GM19463 (cell line): Measurements from ENCODE around the gene PDE2A.

ENCODE experiments used
- ATAC-seq: cut with Tn5 transposase; IDR thresholded peaks from one replicate; pipeline ENCODE4 v1.9.1; 2021; ENCODE audit warnings: mild to moderate bottlenecking, moderate library complexity; ENCODE audit not compliant: unreplicated experiment

PDE2A gene

DNA sequence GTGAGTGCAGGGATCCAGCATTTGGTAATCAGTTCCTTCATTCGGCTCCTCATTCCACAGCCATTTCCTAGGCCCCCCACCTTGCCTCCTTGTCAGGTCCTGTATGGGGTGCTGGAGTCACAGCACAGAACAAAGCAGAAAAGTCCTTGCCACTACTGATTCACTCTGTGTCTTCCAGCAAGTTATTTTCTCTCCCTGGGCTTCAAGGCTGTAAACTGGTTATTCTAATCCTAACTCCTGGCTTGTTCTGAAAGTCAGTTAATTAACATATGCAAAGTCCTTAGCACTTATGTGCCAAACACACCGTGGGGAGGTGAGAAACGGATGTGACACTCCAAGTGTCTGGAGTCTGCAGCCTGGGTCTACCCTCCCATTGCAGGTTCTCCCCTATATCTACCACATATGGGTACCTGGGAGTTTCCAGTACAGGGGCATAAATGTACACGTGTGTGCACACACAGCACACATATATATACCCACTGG, 30.6 kb upstream of the PDE2A start:
- ATAC-seq, result no peak

DNA sequence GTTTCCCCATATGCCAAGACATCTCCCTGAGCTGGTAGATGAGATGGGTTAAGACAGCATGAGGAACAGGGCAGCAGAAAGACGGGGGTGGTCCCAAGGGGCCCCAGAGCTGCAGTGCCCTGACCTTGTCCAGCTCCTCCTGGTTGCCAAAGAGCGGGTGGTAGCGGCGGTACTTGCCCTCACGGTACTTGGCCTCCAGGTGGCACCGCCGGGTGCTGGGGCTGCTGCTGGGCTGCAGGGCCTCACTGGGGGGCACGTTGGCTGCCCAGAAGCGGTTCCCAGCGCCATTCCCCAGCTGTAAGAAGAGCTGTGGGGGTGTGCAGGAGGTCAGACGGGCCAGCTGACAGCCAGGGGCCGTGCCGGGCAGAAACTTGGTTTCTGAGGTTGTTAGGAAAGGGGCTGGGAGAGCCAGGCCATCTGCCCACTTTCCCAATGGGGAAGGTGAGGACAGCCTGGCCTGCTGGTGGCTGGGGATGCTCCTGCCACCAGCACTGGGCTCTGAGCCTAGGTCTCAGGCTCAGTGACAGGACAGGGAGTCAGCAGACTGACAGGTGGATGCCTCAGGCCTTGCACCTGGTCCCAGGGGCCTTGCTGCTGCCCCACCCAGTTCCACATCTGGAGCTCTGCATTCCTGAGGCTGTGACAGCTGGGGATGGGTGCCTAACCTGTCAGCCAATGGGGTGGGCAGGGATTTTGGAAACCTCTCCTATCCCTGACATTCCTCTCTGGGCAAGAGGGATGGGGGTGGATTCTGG, 30.0 kb upstream of the PDE2A start:
- ATAC-seq, result no peak

DNA sequence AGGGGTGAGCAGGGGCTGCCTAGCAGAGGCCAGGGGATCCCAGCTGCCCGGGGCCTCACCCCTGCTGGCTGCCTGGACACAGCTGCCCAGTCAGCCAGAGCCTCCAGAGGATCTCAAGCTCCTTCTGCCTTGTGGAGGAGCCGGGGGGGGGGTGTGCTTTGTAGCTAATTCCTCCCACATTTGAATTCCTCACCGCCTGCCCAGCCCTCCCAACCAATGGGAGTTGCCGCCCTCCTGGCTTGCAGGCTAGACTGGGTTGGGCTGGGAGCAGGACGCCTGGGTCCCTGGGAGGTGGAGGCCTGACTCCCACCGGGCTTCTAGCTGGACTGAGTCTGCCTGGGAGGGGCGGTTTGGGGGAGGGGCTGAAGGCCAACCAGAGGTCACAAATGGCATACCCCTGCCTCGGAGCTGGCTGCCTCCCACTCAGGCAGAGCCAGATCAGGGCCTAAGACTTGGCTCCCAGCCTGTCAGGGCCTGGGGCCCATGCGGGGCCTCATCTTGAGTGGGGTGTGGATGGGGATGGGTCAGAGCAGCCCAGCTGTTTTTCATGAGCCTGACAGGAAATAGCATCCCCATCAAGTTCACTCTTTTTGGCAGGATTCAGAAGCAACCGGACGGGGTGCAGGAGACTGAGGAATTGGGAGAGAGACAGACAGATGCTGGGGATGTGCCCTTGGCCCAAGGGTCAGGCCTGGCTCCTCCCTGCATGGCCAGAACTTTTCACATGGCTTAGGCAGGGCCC, 29.2 kb upstream of the PDE2A start:
- no peak for ATAC-seq

DNA sequence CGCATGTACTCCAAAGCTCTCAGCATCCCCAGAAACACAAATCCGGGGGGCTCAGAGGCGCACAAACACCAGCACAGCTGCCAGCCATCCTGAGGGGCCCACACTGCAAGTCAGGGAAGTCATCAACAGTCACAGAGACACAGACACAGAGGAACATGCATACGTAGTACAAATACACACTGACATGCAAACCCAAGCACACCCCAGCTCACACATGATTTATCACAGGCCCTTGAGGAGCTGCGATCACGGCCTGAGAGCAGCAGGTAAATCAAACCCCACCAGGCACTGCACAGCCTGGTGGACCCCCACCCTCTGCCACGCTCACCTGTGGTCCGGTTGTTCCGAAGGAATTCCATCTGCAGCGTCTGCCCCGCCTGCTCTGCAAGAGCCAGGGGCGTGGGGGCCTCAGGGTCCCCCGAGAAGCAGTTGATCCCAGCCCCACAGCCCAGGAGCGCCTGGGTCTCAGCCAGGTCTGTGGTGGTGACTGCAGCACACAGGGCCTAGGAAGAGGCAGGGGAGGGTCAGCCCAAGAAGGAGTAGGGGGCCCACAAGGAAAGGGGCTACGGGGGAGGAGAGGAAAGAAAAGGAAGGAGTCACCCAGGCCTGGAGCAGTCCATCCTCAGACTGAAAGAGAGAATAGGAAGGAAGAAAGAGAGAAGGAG, 28.5 kb upstream of the PDE2A start:
- no peak for ATAC-seq

DNA sequence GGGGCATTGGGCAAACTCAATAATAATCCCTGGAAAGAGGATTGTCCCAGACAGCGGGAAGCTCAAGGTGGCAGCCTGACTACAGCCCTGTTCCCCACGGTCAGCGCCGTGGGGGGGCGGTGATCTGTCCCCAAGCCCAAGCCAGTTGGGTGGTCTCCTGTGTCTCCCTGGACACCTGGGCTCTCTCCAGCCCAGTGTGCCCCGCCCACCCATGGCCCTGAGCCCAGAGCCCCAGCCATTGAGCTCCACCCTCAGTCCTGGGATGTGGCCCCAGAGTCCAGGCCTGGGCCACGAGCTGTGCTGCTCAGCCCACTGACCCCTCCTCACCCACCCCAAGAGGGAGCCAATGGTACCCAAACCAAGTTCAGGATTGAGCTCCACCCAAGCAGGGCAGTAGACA, 27.9 kb upstream of the PDE2A start:
- no peak for ATAC-seq

DNA sequence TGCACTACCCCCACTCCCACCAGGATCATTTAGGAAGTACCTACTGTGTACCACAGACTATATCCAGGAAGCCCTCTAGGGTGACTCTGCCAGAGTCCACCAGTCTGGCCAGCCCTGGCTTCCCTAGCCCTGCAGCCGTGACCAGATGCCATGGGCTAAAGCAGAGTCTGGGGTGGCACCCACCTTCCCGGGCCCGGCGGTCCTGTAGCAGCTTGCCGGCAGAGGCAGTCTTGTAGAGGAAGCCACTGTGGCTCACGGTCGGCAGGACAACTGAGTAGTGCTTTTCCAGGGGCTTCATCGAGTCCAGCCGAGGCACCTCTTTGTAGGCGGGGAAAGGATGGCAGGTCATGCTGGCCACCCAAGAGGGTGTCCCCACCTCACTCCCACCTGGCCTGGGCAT, 27.2 kb upstream of the PDE2A start:
- ATAC-seq, result no peak

DNA sequence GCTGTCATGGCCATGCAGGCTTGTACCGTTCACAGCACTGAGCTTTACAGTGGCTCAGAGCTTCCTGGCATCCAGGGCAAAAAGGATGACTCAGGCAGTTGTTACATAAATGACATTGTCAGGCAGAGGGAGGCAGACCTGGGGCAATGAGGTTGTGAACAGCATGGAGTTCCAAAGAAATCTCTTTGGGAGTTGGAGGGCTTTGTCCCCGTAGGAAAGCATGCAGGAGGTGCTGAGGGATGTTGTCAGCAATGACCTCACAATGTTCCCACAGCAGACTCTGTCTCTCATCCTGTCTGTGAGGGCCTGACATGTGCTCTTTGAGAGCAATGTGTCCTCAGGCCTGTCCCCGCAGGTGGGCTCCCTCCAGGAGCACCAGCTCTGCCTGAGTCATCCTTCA, 25.9 kb upstream of the PDE2A start:
- ATAC-seq, result no peak

DNA sequence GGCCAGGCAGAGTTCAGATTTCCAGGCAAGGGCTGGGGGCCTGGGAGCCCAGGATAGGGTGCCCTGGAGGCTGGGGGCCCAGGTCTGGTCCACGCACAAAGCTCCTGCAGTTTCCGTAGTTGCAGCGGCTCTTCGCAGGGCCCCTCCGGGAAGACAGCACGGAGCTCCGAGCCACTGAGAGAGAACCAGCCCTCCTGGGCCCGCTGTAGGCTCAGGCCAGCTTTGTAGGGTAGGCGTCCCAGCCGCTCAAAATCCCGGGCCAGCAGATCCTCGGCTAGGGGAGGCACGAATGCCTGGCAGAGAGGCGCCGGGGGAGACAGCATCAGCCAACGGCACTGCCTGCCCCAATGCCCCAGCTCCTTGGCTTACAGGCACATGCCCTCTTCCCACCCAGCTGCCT, 23.6 kb upstream of the PDE2A start:
- ATAC-seq, result no peak

DNA sequence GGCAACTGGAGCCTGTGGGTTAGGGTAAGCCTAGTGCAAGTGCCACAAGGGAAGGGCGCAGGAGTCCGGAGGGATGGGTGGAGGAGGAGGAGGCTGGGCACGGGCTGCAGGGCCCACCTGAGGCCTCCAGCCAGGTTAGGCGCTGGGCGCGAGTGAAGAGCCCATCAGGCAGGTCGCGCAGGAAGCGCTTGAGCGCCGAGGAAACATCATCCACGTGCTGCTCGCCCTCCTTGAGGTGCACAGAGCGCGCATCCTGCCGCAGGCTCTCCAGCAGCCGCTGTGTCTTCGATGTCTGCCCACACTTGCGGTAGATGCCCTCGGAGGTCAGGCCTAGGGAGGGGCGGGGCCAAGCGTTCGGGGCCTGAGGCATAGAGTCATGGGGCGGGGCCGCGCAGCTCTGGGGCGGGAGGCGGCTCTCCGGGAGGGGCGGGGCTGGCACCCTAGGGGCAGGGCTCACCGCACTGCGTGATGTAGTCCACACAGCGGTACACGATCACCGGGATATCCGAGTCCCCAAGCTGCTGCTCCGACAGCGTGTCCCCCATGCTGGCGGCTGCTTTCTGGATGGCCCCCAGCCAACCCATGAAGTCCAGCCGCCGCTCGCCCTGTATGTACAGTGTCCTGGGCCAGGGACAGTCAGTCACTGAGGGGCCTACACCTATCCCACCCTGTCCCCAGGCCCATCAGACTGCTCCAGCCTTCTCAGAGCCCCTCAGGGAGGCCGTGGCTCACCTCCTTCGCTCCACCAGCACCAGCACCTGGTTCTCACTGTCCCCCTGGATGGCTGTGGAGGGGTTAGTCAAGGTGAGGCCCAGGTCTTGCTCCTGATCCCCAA, 22.9 kb upstream of the PDE2A start:
- ATAC-seq, result no peak

DNA sequence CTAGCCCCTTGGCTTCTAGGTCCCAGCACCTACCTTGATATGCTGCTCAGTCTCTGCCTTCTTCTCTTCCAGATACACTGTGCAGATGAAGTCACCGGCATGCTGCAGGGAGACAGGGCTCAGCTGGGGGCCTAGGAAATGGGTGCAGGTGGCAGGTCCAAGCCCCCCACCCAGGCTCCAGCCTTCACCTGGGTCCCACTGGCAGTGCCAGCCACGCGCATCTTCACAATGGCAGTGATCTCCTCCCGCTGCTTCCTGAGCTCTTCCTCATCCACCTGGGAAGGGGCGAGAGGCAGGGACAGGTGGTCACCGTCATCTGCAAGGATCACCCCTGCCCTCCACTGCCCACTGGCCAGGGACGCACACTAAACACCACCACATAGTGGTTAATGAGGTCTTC, 21.1 kb upstream of the PDE2A start:
- ATAC-seq, result no peak

DNA sequence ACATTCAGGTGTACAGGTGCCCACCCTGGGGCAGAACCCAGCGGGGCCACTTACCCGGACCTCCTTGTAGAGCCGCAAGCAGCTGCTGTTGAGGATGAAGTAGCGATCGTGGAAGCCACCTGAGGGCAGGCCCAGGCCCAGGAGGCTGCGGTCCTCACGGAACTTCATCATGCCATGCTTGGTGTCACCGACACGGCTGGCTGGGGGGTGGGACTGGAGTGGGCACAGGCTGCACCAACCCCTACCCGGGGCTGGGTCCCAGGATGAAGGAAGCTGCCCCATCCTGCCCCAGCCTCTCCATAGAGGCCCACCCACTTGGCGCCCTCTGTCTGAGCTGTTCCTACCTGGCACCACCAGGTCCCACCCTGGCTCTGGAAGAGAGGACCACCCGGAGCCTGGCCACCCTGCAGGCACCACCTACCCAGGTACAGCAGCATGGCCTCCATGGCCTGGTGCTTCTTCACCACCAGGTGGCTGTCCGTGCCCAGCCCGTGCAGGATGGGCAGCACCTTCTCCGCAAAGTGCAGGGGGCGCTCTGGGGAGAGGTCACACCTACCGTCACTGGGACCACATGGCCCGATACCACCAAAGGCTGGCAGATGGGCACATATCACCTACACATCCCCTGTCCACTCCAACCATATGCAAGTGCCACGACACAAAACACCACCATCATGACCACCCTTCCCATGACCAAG, 19.2 kb upstream of the PDE2A start:
- ATAC-seq, result no peak

DNA sequence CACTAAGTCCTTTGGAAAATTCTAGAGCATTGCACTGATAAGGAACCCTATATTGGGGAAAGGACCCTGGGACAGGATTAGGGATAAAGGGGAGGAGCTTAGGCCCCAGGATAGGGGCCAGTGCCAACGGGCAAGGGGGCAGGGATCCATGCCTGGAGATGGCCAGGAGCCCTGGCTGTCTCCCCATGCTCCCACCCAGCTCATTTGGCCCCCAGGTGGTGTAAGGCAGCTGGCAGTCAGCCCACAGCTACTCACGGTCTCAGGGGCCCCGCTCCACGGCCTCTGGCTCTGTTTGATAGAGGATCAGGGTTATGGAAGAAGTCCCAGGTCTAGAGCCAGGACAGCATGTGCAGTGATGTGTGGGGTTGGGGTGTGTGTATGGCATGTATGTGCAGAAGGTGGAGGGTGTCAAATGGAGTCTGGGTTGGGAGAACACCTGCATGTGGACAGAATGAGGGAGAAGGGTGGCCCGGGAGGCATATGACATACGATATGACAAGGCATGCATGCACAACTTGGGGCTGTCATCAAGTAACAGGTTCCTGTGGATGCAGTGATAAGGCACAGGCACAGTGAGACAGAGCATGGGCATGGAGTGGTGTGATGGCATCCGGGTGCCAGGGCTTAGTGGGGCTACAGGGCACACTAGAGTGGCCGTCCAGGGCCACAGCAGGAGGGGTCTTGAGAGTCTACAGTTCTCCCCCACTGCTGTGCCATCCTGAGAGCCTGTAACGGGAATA, 18.4 kb upstream of the PDE2A start:
- ATAC-seq, result no peak

DNA sequence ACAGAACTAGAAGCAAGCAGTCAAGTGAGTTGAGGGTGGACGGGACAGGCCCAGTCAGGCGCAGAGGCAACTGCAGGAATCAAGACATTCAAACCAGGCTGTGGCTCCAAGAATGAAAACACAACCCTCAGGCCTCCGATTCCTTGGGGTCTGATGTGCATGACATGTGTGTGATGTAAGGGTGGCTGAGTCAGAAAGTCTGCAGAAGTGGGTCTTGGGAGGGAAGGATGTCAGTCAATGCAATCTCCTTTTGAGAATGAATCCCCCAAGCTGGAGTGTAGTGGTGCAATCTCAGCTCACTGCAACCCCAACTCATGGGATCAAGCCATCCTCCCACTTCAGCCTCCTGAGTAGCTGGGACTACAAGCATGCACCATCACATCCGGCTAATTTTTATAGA, 15.9 kb upstream of the PDE2A start:
- no peak for ATAC-seq

DNA sequence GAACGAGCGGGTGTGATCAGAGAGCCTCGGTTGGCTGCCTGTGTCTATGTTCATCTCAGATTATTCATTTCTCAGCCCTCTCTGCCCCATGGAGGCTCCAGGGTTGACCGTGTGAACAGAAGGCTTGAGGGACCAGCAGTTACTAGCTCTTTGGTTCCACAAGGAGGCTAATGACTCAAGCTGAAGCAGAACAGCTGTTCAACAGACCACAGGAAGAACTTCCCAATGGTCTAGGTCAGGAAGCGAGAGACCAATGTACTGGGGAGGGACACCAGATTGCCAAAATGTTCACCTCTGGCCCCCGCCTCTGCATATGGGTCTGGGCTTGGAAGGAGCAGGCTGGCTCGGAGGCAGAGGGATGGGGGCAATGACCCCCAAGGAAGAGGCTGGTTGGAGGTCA, 14.7 kb upstream of the PDE2A start:
- no peak for ATAC-seq

DNA sequence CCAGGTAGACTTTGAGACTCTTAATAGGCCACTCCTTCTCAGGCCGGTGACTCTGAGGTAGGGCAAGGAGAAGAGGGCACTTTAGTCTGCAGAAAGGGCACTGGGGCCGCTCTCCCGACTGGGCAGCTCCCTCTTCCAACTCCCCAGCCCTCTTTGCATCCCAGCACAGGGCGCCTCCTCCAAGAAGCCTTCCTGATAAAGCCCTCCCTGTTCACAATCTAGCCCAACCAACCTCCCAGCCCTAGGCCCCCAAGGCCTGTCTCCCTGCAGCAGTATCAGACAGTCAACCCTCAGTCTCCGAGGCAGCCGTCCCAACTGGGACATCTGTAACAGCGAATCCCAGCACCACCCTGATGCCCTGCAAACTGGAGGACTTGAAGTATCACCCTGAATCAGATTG, 14.3 kb upstream of the PDE2A start:
- no peak for ATAC-seq

DNA sequence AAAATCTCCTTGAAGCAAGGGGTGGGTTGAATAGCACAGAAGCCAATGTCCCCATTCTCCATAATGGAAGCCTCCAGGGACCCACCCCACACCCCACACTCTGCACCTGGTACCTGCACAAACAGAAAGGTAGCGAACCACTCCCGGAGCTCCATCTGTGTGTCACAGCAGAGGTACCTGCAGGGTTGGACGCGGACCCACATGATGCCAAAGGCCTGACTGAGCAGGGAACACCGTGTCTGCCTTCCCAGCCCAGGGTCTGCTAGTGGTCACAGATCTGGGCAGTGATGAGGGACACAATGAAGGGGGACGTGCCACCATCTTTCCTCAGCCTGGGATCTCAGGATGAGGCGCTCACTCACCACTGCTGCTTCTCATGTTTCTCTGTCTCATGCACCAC, 13.1 kb upstream of the PDE2A start:
- no peak for ATAC-seq

DNA sequence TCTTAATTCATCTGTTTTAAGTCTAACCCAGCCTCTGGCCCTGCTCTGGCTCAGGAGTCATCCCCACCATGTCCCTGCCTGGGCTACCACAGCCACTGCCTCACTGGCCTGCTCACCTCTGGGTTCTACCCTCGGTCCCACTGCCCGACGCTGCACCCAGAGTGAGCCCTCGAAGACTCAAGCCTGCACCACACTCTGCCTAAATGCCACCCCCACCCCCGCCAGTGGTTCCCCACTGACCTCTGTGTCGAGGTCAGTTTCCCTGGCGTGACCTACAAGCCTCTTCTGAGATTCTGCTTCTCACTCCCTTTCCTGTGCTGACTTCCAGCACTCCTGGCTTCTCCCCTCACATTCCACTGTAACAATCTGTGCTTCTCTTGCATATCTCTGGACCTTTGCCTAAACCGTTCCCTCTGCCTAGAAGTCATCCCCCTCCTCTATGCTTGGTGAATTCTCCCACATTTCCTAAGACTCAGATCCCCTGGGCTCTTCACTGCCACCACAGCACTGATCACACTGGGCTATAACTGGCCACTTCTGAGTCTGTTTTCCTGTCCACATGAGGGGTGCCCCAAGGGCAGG, 12.5 kb upstream of the PDE2A start:
- ATAC-seq, result no peak

DNA sequence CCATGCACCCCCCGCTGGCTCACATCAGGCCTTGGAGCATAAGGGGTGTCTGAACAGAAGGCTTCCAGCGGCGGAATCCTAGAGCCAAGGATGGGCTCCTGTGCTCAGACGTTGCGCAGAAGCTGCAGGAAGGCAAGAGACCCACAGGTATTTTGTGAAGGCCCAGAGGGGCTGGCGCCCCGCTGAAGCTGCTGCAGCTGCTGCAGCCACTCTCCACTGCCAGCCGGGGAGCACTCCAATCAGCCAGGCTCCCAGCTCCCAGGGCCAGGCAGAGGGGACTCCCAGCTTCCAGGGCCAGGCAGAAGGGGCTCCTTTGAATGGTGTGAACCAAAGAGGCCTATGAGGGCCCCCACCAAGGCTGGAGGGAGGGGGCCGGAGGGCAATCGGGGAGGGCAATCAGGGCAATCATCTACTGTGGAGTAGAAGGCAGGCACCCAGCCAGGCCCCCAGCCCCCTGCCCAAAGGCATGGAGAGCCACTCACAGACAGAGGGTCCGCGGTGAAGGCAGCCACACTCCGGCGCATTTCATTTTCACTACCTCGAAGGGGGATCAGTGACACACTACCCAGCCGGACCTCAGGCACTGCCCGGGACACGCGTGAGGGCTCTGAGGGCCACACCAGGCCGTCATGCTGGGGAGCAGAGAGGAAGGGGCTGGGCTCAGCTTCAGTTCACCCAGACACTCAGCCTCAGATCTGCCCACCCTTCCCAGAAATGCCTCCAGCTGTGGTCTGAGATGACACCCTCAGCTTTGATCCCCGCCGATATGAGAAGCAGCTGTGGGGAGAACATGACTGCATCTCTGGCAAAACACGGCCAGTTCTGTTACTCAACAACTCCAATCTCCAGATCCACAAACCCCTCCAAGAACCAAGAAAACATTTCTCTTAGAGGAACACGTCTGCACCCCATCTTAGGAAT, 11.6 kb upstream of the PDE2A start:
- ATAC-seq, result no peak
